OCI-LY3 (cell line): Measurements from ENCODE around the gene CCNF.

ENCODE experiments used
- H2AFZ ChIP-seq: fragments of 200-600, 300-600 bp; shearing (Covaris generic); 2 replicates; pipeline ENCODE4 v1.6.0; 2014; ENCODE audit warnings: antibody characterized with exemption, low read depth, low read length
- H3K27ac ChIP-seq: fragments of 200-600, 300-600 bp; sonication (generic); 2 replicates; pipeline ENCODE4 v1.5.1; 2014; ENCODE audit warnings: mild to moderate bottlenecking, low read length, moderate library complexity, mixed read lengths
- H3K27me3 ChIP-seq: fragments of 200-600, 300-600 bp; sonication (generic); 2 replicates; pipeline ENCODE4 v1.6.1; 2014; ENCODE audit warnings: low read depth, low read length, mixed read lengths
- H3K36me3 ChIP-seq: fragments of 200-600, 300-600 bp; sonication (generic); replicated peaks from 2 replicates; pipeline ENCODE3; 2014; ENCODE audit warnings: low read depth, low read length, mixed read lengths
- H3K4me1 ChIP-seq: fragments of 300-600, 200-600 bp; sonication (generic); 2 replicates; pipeline ENCODE4 v1.6.1; 2014; ENCODE audit warnings: low read length, mixed read lengths
- H3K4me2 ChIP-seq: fragments of 200-600, 300-600 bp; sonication (generic); 2 replicates; pipeline ENCODE4 v1.6.1; 2014; ENCODE audit warnings: low read length, mixed read lengths
- H3K4me3 ChIP-seq: fragments of 300-600, 200-600 bp; sonication (generic); 2 replicates; pipeline ENCODE4 v1.5.1; 2014; ENCODE audit warnings: antibody characterized with exemption, mild to moderate bottlenecking, low read length, moderate library complexity
- H3K79me2 ChIP-seq: fragments of 300-600, 200-600 bp; shearing (Covaris generic); 2 replicates; pipeline ENCODE4 v1.6.1; 2014; ENCODE audit warnings: mild to moderate bottlenecking, low read length, mixed read lengths
- H3K9ac ChIP-seq: fragments of 300-600, 200-600 bp; shearing (Covaris generic); 2 replicates; pipeline ENCODE4 v1.6.0; 2014; ENCODE audit warnings: mild to moderate bottlenecking, low read length, moderate library complexity
- H3K9me3 ChIP-seq: fragments of 200-600, 300-600 bp; shearing (Covaris generic); 2 replicates; pipeline ENCODE4 v1.6.1; 2014; ENCODE audit warnings: low read length, mixed read lengths; ENCODE audit not compliant: insufficient read depth
- H4K20me1 ChIP-seq: fragments of 200-600, 300-600 bp; sonication (generic); 2 replicates; pipeline ENCODE4 v1.6.1; 2016; ENCODE audit warnings: low read length, mixed read lengths; ENCODE audit not compliant: insufficient read depth
- EZH2phosphoT487 ChIP-seq: fragments of 200-600 bp; shearing (Covaris generic); IDR thresholded peaks from 2 replicates; pipeline ENCODE4 v1.6.1; 2018; ENCODE audit warnings: antibody characterized with exemption, mixed run types, low read depth
- TF ChIP-seq, protein P1 (sequence below): fragments of 200-600, 300-600 bp; sonication (generic); IDR thresholded peaks from 2 replicates; pipeline ENCODE4 v1.5.1; 2014; ENCODE audit warnings: antibody characterized with exemption, low read length, low read depth

CCNF gene

DNA sequence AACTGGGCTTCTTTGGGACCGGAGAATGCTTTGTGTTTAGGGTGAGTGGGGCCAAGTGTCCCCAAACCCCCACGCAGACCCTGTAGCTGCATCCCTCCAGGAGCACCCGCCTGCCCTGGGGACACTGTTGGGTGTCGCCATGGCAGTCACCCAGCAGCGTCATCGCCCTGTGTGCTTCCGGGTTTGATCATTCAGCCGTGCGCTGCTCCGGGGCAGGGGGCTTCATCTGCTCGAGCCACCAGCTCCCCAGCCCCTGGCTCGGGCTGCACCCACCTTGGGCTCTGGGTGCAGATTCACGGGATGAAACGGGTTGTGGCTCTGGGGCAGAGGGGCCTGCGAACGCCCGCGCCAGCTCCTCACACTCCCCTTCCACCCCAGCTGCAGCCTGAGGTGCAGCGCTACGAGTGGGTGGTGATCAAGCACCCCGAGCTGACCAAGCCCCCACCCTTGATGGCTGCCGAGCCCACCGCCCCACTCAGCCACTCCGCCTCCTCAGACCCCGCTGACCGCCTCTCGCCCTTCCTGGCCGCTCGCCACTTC lies 70.7 kb downstream of the CCNF start:
- Histone ChIP-seq H3K27ac (no peak overlapping the region), H3K9ac (no peak overlapping the region), H4K20me1 (no peaks in the 10 kb centered on the region), H3K79me2 (no peaks in the 10 kb centered on the region), H3K36me3 (no peaks in the 10 kb centered on the region), H3K9me3 (no peaks in the 10 kb centered on the region), H3K4me3 (no peak overlapping the region), H3K4me1 (peaks cover 9% of the 10 kb centered on the region), H2AFZ (no peak overlapping the region), H3K4me2 (no peak overlapping the region), H3K27me3 (no peaks in the 10 kb centered on the region)
- TF ChIP-seq EZH2phosphoT487 = no peak
- TF ChIP-seq, protein P1, sequence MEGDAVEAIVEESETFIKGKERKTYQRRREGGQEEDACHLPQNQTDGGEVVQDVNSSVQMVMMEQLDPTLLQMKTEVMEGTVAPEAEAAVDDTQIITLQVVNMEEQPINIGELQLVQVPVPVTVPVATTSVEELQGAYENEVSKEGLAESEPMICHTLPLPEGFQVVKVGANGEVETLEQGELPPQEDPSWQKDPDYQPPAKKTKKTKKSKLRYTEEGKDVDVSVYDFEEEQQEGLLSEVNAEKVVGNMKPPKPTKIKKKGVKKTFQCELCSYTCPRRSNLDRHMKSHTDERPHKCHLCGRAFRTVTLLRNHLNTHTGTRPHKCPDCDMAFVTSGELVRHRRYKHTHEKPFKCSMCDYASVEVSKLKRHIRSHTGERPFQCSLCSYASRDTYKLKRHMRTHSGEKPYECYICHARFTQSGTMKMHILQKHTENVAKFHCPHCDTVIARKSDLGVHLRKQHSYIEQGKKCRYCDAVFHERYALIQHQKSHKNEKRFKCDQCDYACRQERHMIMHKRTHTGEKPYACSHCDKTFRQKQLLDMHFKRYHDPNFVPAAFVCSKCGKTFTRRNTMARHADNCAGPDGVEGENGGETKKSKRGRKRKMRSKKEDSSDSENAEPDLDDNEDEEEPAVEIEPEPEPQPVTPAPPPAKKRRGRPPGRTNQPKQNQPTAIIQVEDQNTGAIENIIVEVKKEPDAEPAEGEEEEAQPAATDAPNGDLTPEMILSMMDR = no peak

DNA sequence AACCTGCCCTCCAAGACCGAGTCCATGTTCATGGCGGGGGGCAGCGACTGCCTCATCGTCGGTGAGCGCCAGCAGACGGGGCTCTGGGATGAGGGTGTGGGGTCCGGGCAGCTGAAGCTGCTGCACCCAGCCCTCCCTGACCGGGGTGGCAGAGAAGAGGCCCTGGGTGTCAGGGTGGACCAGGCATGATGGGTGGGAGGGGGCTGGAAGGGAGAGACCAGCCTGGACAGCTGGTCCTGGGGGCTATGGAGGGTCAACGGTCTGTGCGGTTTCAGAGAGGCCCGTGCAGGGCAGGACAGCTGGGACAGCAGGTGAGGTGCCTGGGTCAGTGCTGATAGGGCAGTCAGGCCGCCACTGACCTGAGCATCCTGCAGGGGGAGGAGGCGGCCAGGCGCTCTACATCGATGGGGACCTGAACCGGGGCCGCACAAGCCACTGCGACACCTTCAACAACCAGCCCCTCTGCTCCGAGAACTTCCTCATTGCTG lies 71.2 kb downstream of the CCNF start:
- H3K27ac ChIP-seq = no peak overlapping the region
- H3K36me3 ChIP-seq = no peaks in the 10 kb centered on the region
- no peaks in the 10 kb centered on the region for H4K20me1 ChIP-seq

DNA sequence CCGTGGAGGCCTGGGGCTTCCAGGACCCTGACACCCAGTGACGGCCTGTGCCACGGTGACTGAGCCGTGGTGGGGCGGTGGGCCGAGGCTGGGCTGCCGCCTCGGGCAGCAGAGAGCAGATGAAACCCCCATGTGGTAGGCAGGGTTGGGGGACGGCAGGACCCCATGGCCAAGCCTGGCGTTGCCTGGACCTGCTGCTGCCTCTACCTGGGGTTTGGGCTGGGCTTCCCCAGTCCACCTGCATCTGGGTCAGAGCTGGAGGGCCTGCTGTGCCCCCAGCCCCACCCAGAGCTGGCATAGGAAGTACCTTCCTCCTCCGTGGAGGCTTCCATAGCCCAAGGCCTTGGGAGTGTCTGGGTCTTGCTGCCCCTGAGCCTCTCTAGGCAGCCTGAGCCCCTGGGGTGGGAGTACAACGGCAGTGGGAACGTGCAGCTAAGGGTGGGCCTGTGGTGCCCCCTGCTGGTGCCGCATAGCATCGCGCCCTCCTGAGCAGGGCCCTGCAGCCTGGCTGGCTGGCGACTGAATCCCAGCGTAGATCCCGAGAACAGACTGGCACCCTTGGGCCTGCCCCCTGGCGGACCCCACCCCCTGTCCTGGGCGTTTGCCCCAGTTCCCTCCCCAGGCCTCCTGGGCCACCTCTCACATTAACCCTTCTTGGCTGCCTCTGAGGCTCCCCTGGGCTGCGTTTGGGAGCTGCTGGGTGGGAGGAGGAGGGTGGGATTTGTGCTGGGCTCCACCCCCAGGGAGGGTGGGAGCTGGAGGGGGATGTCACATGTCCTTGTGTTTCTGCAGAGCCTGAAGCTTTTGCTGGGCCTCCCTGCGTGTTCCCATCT lies 71.9 kb downstream of the CCNF start:
- no peak overlapping the region for H3K9ac ChIP-seq
- H3K36me3 ChIP-seq = no peaks in the 10 kb centered on the region
- H3K79me2 ChIP-seq = no peaks in the 10 kb centered on the region
- TF ChIP-seq EZH2phosphoT487 = no peak
- TF ChIP-seq, protein P1 = peak; percentile 92
- no peaks in the 10 kb centered on the region for H4K20me1 ChIP-seq
- H3K4me2 ChIP-seq = peak overlapping the region; percentile 64
- no peak overlapping the region for H2AFZ ChIP-seq
- H3K27me3 ChIP-seq = no peaks in the 10 kb centered on the region
- H3K4me3 ChIP-seq = peak overlapping the region; percentile 49; the same call in 1 of the 2 replicates
- H3K4me1 ChIP-seq = peaks cover 15% of the 10 kb centered on the region
- H3K27ac ChIP-seq = no peak overlapping the region
- no peaks in the 10 kb centered on the region for H3K9me3 ChIP-seq

More for the DNA sequence above, 71.2 kb downstream of the CCNF start:
- H3K9ac ChIP-seq = no peak overlapping the region
- no peaks in the 10 kb centered on the region for H3K27me3 ChIP-seq
- TF ChIP-seq EZH2phosphoT487 = no peak
- TF ChIP-seq, protein P1 = no peak
- H2AFZ ChIP-seq = no peak overlapping the region
- no peaks in the 10 kb centered on the region for H3K79me2 ChIP-seq
- H3K4me1 ChIP-seq = peaks cover 9% of the 10 kb centered on the region
- no peak overlapping the region for H3K4me2 ChIP-seq
- no peak overlapping the region for H3K4me3 ChIP-seq
- H3K9me3 ChIP-seq = no peaks in the 10 kb centered on the region
